ENCODE results near the gene PSMD1. TPM values are rescaled to one million over a fixed set of nuclear protein-coding genes. Genes with fewer than 3 reads are reported as not detected.

Gene PSMD1
- total and polyA plus RNA-seq, 2 donors (not counting 3 experiments of a cell fraction or from before 2014, with no cell fraction given) = 163 to 209 TPM

GRCh38 chr2:231212329-231212845, 155.7 kb downstream of the PSMD1 start:
- H2AFZ ChIP-seq (ENCODE audit: low read depth, low read length) = no peak overlapping the region
- FAIRE-seq = no peak
- H3K4me3 ChIP-seq (replicated peaks in 1 of 3; ENCODE audit: insufficient read depth in 1 of 3, low read depth in 1 of 3, low read length in 3 of 3) = no peak overlapping the region
- POLR2A ChIA-PET = no interaction called here
- TF ChIP-seq MAX (IDR thresholded peaks at IDR 0.05; ENCODE audit: insufficient read depth, insufficient read length) (no peak), CTCF (IDR thresholded peaks at IDR 0.05; ENCODE audit: extremely low read depth in 1 of 2, insufficient read depth in 1 of 2, low read depth in 1 of 2, low read length in 2 of 2) (no peak), MYC (IDR thresholded peaks at IDR 0.05; ENCODE audit: low read depth, low read length) (no peak), EZH2 (IDR thresholded peaks at IDR 0.05; ENCODE audit: borderline replicate concordance, low read depth, low read length, severe bottlenecking) (no peak), POLR2A (IDR thresholded peaks at IDR 0.05; ENCODE audit: low read depth, low read length) (no peak), JUN (IDR thresholded peaks at IDR 0.05; ENCODE audit: borderline replicate concordance, insufficient read depth, insufficient read length, low read depth) (no peak), FOS (IDR thresholded peaks at IDR 0.05; ENCODE audit: borderline replicate concordance, insufficient read depth, low read length) (no peak)
- no peak overlapping the region for H3K27ac ChIP-seq (ENCODE audit: insufficient read depth, low read depth, low read length)
- no peaks in the 10 kb centered on the region for H3K4me1 ChIP-seq (ENCODE audit: control insufficient read depth, extremely low read depth, insufficient read depth, low read length)
- H3K9ac ChIP-seq (replicated peaks; ENCODE audit: extremely low read depth, insufficient read depth, low read length) = no peak overlapping the region
- H4K20me1 ChIP-seq (replicated peaks; ENCODE audit: control insufficient read depth, extremely low read depth, insufficient read depth, low read length) = no peaks in the 10 kb centered on the region
- peaks cover 0 to 3% of the 10 kb centered on the region in 2 experiments for H3K36me3 ChIP-seq (ENCODE audit: control insufficient read depth in 2 of 2, extremely low read depth in 1 of 2, insufficient read depth in 2 of 2, low read length in 2 of 2)
- dilution Hi-C loops (cut with MboI; ENCODE audit: extremely low pct_ligation_motif_present, low sequenced_read_pairs) = no loop called here
- no peak overlapping the region for H3K4me2 ChIP-seq (ENCODE audit: insufficient read depth, low read length)
- H3K27me3 ChIP-seq (ENCODE audit: control insufficient read depth in 2 of 2, insufficient read depth in 2 of 2, low read length in 2 of 2) = no peaks in the 10 kb centered on the region
- no peak for DNase-seq (ENCODE audit: low read depth, low spot score)
- CTCF ChIA-PET = interaction anchor here (2.6 kb wide), 1 partner anchor 20 kb away, joined by 6 read pairs; no protein-coding TSS in a partner anchor
- BruUV-seq (replicated peaks) = no TSS peak
- intact Hi-C loops (cut with micrococcal nuclease) = no loop called here
- H3K9me3 ChIP-seq (replicated peaks; ENCODE audit: control insufficient read depth, insufficient read depth, low read length) = no peaks in the 10 kb centered on the region
- no peaks in the 10 kb centered on the region for H3K9me1 ChIP-seq (replicated peaks; ENCODE audit: control insufficient read depth, extremely low read depth, insufficient read depth, low read length)
- no peaks in the 10 kb centered on the region for H3K79me2 ChIP-seq (ENCODE audit: control insufficient read depth, insufficient read depth, low read length)
